ENCODE data around the gene UBL7.

Gene UBL7

DNA sequence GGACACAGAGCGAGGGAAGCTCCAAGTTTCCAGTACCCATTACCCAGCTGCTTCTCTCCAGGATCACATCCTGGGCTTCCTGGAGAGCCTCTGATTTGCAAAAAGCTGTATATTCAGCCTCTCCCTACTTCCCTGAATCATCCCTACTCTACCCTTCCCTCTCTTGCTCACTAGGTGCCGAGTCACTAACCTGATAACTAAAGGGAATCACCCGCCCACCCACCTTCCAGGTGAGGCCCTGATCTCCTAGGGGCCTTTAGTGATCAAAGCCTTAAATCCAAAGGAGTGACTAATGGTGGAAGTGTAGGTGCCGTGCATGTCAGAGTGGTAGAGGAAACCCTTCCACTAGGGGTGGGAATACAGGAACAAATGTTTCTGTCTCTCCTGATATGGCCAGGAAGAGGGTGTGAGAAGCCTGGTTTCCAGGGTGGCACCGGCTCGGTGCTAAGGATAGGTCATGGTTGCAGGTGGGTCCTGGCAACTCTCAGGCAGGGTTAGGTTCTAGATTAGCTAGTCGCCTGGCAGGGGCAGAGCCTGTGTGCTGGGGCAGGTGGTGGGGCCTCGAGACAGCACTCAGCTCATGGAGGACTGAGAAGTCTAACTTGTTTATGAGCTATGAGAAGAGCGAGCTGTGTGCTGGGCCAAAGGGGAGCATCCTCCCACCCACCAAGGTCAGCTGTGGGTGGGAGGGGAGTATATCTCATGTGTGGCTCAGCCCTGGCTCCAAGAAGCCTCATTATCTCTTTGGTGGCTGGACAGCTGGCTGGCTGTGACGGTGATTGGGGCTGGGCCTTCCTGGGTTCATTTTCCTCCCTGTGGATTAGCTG, 37.3 kb downstream of the UBL7 start:
- TF ChIP-seq ZFX (IDR thresholded peaks at IDR 0.05) (no peak), CTCF (conservative IDR thresholded peaks at IDR 0.05) (no peak)
- no peak overlapping the region for H3K27ac ChIP-seq

DNA sequence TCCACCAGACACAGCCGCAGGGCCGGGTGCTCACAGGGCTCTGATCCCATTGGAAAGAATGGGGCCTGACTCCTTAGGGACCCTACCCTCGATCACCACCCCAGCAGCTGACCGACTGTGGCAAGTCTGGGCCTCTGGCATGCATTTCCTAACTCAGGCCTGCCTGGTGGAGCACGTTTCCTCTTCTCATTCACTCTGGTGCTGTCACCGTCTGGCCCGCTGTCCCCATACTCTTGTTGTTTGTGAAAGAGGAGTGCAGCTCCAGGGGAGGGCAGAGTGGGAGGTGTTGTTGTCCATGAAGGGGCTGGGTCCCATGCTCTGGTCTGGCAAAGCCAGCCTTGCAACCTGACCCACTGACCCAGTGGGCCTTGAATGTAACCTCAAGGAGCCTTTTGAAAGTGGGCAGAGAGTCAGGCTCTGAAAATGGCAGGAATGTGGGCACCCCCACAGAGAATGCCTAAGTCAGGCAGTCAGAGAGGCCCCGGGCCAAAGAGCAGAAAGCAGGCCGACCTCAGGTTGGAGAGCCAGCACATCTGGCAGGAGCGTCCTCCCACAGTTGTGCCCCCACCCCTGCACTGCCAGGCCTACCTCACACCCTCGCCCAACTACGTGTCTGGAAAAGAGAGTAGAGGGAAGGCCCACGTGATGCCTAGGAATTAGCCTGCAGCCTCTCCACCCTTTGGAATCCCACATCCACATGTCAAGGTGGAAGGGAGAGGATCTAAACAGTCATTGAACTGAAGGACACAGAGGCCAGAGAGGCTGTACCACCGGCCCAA, 38.1 kb downstream of the UBL7 start:
- no peak for TF ChIP-seq ZFX (IDR thresholded peaks at IDR 0.05)
- no peak for TF ChIP-seq CTCF (conservative IDR thresholded peaks at IDR 0.05)
- no peak overlapping the region for H3K27ac ChIP-seq

DNA sequence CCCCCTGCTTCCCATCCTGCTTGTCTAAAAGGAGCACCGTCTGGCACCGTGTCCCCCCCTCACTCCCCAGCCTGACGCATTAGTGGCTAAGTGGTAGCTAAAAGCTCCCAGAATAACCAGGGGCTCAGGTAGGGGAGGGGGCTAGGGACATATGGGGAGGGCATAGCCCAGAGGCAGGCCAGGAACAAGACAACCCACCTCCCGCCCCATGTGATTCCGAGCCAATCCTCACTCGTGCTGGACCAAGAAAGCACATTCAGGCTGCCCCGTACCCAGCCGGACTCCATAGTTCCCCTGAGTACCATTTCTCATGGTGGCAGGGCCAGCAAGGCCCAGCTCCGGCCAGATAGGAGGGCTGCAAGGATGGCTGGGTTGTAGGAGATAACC, 38.7 kb downstream of the UBL7 start:
- no peak overlapping the region for H3K27ac ChIP-seq
- TF ChIP-seq ZFX (IDR thresholded peaks at IDR 0.05) (no peak), CTCF (conservative IDR thresholded peaks at IDR 0.05) (no peak)

DNA sequence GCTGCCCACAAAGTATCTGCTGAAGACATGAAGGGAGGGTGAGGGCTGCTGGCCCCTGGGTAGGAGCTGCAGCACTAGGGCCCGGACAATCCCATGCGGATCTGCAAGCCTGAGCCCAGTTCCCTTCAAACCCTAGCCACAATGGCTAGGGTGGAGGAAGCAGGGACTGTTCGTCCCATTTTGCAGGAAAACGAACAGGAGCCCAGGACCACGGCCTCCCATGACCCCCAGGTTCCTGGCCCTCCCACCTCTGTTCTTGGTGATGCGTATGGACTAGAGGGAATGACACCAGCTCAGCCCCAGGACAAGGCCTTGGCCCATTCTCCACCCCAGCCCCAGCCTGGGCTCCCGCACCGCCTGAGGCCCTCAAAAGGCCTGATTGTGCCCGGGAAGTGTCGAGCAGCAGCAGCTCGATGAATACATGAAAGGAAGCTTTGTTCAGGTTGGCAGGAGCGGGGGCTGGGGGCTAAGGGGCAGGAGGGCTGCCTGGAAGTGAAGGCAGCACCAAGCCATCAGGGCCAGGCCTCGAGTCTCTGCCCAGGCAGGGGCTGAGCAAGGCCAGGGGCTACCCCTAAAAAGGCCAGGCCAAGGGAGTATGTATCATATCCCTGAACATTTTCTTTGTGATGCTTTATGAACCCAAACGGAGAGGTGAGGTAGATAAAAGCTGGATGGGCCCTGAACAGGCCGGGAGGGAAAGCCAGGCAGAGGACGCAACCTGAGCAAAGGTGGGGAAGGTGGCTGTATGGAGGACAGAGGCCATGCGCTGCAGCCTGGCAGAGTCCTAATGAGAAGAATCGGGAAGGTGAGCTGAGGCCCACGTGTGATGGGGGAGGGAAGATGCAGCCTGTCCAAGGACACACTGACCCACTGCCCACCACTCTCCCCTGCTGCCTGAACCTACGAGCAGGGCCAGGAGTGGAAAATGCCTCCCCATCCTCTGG, 39.4 kb downstream of the UBL7 start:
- no peak overlapping the region for H3K27ac ChIP-seq
- no peak for TF ChIP-seq ZFX (IDR thresholded peaks at IDR 0.05)
- no peak for TF ChIP-seq CTCF (conservative IDR thresholded peaks at IDR 0.05)

DNA sequence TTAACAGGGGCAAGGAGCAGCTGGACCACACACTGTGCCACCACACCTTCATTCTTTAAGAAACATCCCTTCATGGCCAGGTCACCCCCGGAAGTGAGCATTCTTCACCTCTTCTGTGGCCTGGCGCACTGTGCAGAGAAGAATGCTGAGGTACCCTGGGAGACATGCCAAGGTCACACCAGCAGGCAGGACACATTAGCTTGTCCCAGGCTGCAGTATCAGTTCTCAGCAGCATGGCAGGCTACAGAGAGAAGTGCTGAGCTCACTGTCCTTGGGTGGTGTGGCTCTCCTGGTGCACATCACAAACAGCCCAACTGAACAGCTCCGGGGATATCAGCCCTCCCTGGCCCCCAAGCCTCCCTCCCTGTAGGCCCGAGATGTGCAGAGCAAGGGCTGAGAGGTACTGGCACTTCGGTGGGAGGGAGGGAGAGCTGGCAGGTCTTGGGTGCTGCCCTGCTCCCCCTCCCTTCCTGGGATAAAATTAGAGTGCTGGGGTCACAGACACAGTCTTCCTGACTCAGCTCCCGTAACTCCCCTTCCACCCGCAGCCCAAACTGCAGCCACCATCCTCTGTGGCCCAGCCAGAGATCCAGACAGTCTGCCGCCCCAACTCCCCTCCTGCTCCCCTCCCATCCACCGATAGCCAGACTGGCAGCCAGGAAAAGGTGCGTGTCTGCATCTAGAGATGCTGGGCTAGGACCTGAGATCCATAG, 40.6 kb downstream of the UBL7 start:
- no peak overlapping the region for H3K27ac ChIP-seq
- no peak for TF ChIP-seq CTCF (conservative IDR thresholded peaks at IDR 0.05)
- no peak for TF ChIP-seq ZFX (IDR thresholded peaks at IDR 0.05)

- no peak overlapping the region for H3K27ac ChIP-seq
- TF ChIP-seq CTCF (conservative IDR thresholded peaks at IDR 0.05) (no peak), ZFX (IDR thresholded peaks at IDR 0.05) (no peak)
Observed at GRCh38 chr15:74419432-74419831, 41.5 kb downstream of the UBL7 start.
